Esophagus muscularis mucosa (tissue), 4 donors: Measurements from ENCODE around the gene KCNRG. TPM values are rescaled to one million over a fixed set of nuclear protein-coding genes. Genes with fewer than 3 reads are reported as not detected.

Experiments
- DNase-seq: peaks from one replicate; pipeline ENCODE4 v3.0.0-alpha.2; 2017; ENCODE audit errors: extremely low spot score
- H3K27ac ChIP-seq, 4 donors: fragments of 200-600 bp; sonication (generic); replicated peaks in 1 of 4; 1 replicate in 3 of 4; 2 replicates in 1 of 4; pipeline ENCODE4 v1.5.1; 2016 to 2019; ENCODE audit warnings: mild to moderate bottlenecking in 1 of 4
- H3K27me3 ChIP-seq, 4 donors: fragments of 200-600 bp; sonication (generic); one replicate each; pipeline versions ENCODE4 v1.5.1 to v1.6.0; 2016 to 2019
- H3K36me3 ChIP-seq, 4 donors: fragments of 200-600 bp; sonication (generic); one replicate each; pipeline ENCODE4 v1.5.1; 2016 to 2019
- H3K4me1 ChIP-seq, 4 donors: fragments of 200-600 bp; sonication (generic); one replicate each; pipeline ENCODE4 v1.5.1; 2016 to 2019
- H3K4me3 ChIP-seq, 4 donors: fragments of 200-600 bp; sonication (generic); 1 replicate in 2 of 4; 2 replicates in 2 of 4; pipeline ENCODE4 v1.5.1; 2016 to 2019; ENCODE audit warnings: mild to moderate bottlenecking in 4 of 4, moderate library complexity in 1 of 4
- H3K9me3 ChIP-seq, 4 donors: fragments of 200-600 bp; sonication (generic); 1 replicate in 3 of 4; 2 replicates in 1 of 4; pipeline ENCODE4 v1.5.1; 2016 to 2019
- EP300 ChIP-seq: sonication (generic); formaldehyde crosslinking; IDR thresholded peaks from one replicate; pipeline ENCODE4 v1.6.1; 2017; ENCODE audit warnings: antibody characterized with exemption
- POLR2A ChIP-seq: fragments of 450-650 bp; IDR thresholded peaks from one replicate; pipeline ENCODE4 v1.6.1; 2017; ENCODE audit warnings: antibody characterized with exemption, moderate library complexity, mild to moderate bottlenecking, low read depth
- POLR2AphosphoS5 ChIP-seq, 2 donors: sonication (generic); formaldehyde crosslinking; IDR thresholded peaks; one replicate each; pipeline ENCODE4 v1.6.1; 2017; ENCODE audit warnings: antibody characterized with exemption in 2 of 2
- WGBS: methylation state at CpG from one replicate; pipeline ENCODE4 v1.1.5; 2018; 5-methylcytosine and 5-hydroxymethylcytosine counted together
- intact Hi-C: fragments of 100-400 bp; cut with DNase I; formaldehyde crosslinking; loops from one replicate; pipeline ENCODE4 v1.15.1; 2023
- small RNA-seq, 3 donors: library from RNA; depleted of rRNA; stranded (forward); fragments of <200 nt; gene quantifications; one replicate each; pipeline ENCODE3, GENCODE V24; 2016
- total RNA-seq, 4 donors: library from RNA; depleted of rRNA; stranded (reverse); fragments of >200 nt; gene quantifications; one replicate each; pipeline versions ENCODE4 v1.1.0 to v1.2.1, GENCODE V29; 2016
- TF ChIP-seq, protein P1 (sequence below), 3 experiments: fragments of 200-600 bp in 2 of 3; fragments of 450-650 bp in 1 of 3; sonication (generic) in 2 of 3; IDR thresholded peaks; one replicate each; pipeline ENCODE4 v1.5.1; 2017 to 2019; ENCODE audit warnings: antibody characterized with exemption in 3 of 3, mild to moderate bottlenecking in 2 of 3, moderate library complexity in 1 of 3

The KCNRG gene
- total RNA-seq, 4 donors from 2014 or later: 2.7 to 5.4 (median 2.9) TPM

DNA sequence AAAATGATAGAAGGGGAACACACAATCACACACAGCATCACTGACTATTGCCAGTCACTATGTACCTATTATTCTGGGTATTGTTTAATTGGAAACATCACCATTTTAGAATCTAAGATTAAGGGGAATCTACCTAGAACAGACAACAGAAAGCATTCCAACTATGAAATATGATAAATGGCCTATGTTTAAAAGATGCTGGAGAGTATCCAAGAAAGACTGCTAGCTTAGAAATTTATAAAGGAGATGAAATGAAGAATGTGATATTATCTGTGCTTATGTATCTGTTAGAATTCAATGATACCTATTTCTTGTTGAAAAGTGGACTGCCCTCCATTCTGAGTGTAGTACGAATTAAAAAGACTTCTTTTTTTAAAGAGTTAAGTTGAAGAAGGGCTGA lies 50.5 kb downstream of the KCNRG start:
- no peaks in the 10 kb centered on the region for H3K27me3 ChIP-seq
- no peak for DNase-seq
- TF ChIP-seq POLR2A (no peak), EP300 (no peak), POLR2AphosphoS5 (IDR thresholded peaks at IDR 0.05) (no peak)
- TF ChIP-seq, protein P1, sequence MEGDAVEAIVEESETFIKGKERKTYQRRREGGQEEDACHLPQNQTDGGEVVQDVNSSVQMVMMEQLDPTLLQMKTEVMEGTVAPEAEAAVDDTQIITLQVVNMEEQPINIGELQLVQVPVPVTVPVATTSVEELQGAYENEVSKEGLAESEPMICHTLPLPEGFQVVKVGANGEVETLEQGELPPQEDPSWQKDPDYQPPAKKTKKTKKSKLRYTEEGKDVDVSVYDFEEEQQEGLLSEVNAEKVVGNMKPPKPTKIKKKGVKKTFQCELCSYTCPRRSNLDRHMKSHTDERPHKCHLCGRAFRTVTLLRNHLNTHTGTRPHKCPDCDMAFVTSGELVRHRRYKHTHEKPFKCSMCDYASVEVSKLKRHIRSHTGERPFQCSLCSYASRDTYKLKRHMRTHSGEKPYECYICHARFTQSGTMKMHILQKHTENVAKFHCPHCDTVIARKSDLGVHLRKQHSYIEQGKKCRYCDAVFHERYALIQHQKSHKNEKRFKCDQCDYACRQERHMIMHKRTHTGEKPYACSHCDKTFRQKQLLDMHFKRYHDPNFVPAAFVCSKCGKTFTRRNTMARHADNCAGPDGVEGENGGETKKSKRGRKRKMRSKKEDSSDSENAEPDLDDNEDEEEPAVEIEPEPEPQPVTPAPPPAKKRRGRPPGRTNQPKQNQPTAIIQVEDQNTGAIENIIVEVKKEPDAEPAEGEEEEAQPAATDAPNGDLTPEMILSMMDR (IDR thresholded peaks at IDR 0.05): no peak
- 80% methylated on average over 1 of the region's 1 CpG for WGBS
- peaks cover 0 to 22% (median 19%) of the 10 kb centered on the region in 4 donors for H3K4me1 ChIP-seq
- peaks cover 0 to 37% (median 14%) of the 10 kb centered on the region in 4 donors for H3K36me3 ChIP-seq
- H3K4me3 ChIP-seq: no peak overlapping the region
- H3K9me3 ChIP-seq: no peaks in the 10 kb centered on the region
- no peak overlapping the region for H3K27ac ChIP-seq
- intact Hi-C loops: no loop called here

DNA sequence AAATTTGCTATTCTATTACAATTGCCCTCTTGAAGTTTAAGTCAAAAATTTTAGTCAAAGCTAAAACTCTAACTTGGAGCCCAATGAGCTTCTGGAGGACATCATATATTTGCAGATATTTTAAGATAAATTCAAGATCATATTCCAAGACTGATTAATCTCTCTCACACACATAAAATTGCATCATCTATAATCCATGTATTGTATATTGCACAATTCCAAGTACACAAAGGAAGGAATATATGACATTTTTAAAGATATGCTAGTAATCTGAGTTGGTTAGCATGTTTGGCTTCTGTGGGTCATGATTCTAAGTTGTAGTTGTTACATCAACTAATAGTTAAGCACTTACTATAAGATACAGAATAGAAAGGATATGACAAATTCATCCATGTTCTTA lies 53.3 kb downstream of the KCNRG start:
- intact Hi-C loops: no loop called here
- H3K27ac ChIP-seq: no peak overlapping the region

DNA sequence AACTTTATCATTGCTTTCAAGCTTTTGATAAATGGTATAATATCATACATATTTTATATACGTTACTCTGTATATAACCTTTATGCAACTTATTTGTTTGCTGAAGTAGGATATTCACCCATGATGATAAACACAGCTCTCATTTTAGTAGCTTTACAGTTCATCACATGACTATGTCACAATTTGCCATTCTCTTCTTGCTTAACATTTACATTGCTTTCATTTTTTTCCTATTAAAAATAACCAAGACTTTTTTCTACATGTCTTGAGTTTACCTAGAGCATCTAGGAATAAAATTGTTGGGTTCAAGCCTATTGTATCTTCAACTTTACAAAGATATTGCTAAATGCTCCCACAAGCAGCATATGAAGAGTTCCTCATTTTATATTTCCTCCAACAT lies 54.0 kb downstream of the KCNRG start:
- no peaks in the 10 kb centered on the region for H3K27me3 ChIP-seq
- peaks cover 0 to 26% (median 14%) of the 10 kb centered on the region in 4 donors for H3K36me3 ChIP-seq
- intact Hi-C loops: no loop called here
- H3K27ac ChIP-seq: no peak overlapping the region
- no peak overlapping the region for H3K4me3 ChIP-seq
- no peak for TF ChIP-seq POLR2A
- TF ChIP-seq, protein P1 (IDR thresholded peaks at IDR 0.05): no peak
- no peak for TF ChIP-seq POLR2AphosphoS5 (IDR thresholded peaks at IDR 0.05)
- no peak for TF ChIP-seq EP300
- DNase-seq: no peak
- H3K9me3 ChIP-seq: no peaks in the 10 kb centered on the region
- H3K4me1 ChIP-seq: peaks cover 0 to 47% (median 43%) of the 10 kb centered on the region in 4 donors
- WGBS: 77% methylated on average over 1 of the region's 1 CpG

More for the DNA sequence above, 53.3 kb downstream of the KCNRG start:
- H3K9me3 ChIP-seq: no peaks in the 10 kb centered on the region
- no peak for TF ChIP-seq EP300
- TF ChIP-seq POLR2AphosphoS5 (IDR thresholded peaks at IDR 0.05): no peak
- TF ChIP-seq, protein P1 (IDR thresholded peaks at IDR 0.05): no peak
- TF ChIP-seq POLR2A: no peak
- DNase-seq: no peak
- no peaks in the 10 kb centered on the region for H3K27me3 ChIP-seq
- peaks cover 0 to 46% (median 39%) of the 10 kb centered on the region in 4 donors for H3K4me1 ChIP-seq
- H3K4me3 ChIP-seq: no peak overlapping the region
- H3K36me3 ChIP-seq: peaks cover 0 to 26% (median 14%) of the 10 kb centered on the region in 4 donors

DNA sequence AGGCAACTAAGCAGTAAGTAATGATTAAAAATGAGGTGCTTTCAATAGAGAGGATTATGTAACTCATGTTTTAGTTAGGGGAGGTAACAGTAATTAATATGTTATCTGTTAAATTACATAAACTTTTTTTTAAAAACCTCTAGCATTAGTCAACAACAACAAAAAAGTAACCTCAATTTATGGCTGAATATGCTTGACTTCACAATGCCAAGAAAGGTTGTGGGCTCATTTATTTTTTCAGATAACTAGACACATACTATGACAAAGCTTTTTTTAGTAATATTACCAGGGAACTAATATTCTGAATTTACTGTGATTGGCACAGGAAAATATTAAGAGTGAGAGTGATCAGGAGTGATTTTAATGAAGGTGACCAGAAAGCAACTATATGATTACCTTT lies 54.9 kb downstream of the KCNRG start:
- peaks cover 0 to 55% (median 46%) of the 10 kb centered on the region in 4 donors for H3K4me1 ChIP-seq
- intact Hi-C loops: no loop called here
- H3K27me3 ChIP-seq: no peaks in the 10 kb centered on the region
- H3K27ac ChIP-seq: peak overlapping the region in 1 of 4 donors; percentile 48
- no peaks in the 10 kb centered on the region for H3K9me3 ChIP-seq
- TF ChIP-seq EP300: no peak
- TF ChIP-seq POLR2A: no peak
- TF ChIP-seq POLR2AphosphoS5 (IDR thresholded peaks at IDR 0.05): no peak
- TF ChIP-seq, protein P1 (IDR thresholded peaks at IDR 0.05): no peak
- DNase-seq: no peak
- peaks cover 0 to 26% (median 14%) of the 10 kb centered on the region in 4 donors for H3K36me3 ChIP-seq
- no peak overlapping the region for H3K4me3 ChIP-seq

Small RNA genes within 50 kb of the gene (small RNA-seq; reads per million reads assigned to genes)
- gene MIR16-1 (0.58 to 1.7 (median 1.0) reads per million in 3 donors), gene MIR3613 (0 to 0.42 (median 0.37) reads per million in 3 donors), gene RF02105 (0 reads per million in 3 donors), gene RF02106 (0 reads per million in 3 donors), gene RF02107 (0 reads per million in 3 donors), gene RF02108 (0 reads per million in 3 donors)

Other genes with a start within 250 kb of the KCNRG start
- gene KPNA3, start 222.8 kb upstream of the KCNRG start, total RNA-seq: 10 to 100 TPM; 47.9 to 66.4 (median 55.4) TPM
- 10 to 100 TPM; 10.9 to 18.8 (median 15.0) TPM for gene SPRYD7, start 79.1 kb upstream of the KCNRG start, total RNA-seq
- 10 to 100 TPM; 21.4 to 38.6 (median 34.8) TPM for gene TRIM13, start 18.4 kb upstream of the KCNRG start, total RNA-seq